GM21381 (cell line): ENCODE measurements around the gene FLNA.

Experiments
- ATAC-seq: cut with Tn5 transposase; IDR thresholded peaks from one replicate; pipeline ENCODE4 v1.9.1; 2021; ENCODE audit warnings: mild to moderate bottlenecking, moderate library complexity; ENCODE audit not compliant: unreplicated experiment

The FLNA gene

GRCh38 chrX:154360155-154360713, 14.2 kb downstream of the FLNA start:
- no peak for ATAC-seq

- ATAC-seq: no peak
Measured at GRCh38 chrX:154359362-154360154, 14.9 kb downstream of the FLNA start.

- ATAC-seq: no peak
Measured at GRCh38 chrX:154358829-154359228, 15.6 kb downstream of the FLNA start.

- ATAC-seq: no peak
Measured at GRCh38 chrX:154358011-154358410, 16.4 kb downstream of the FLNA start.

GRCh38 chrX:154357205-154357604, 17.2 kb downstream of the FLNA start:
- no peak for ATAC-seq

- ATAC-seq: no peak
Measured at GRCh38 chrX:154356596-154356995, 17.8 kb downstream of the FLNA start.

- no peak for ATAC-seq
Measured at GRCh38 chrX:154355776-154356140, 18.7 kb downstream of the FLNA start.

- ATAC-seq: no peak
Measured at GRCh38 chrX:154355094-154355775, 19.2 kb downstream of the FLNA start.

GRCh38 chrX:154354516-154354915, 19.9 kb downstream of the FLNA start:
- no peak for ATAC-seq

GRCh38 chrX:154354013-154354412, 20.4 kb downstream of the FLNA start:
- no peak for ATAC-seq

- ATAC-seq: no peak
Measured at GRCh38 chrX:154353172-154353843, 21.1 kb downstream of the FLNA start.

GRCh38 chrX:154352466-154352865, 22.0 kb downstream of the FLNA start:
- no peak for ATAC-seq

GRCh38 chrX:154352012-154352401, 22.4 kb downstream of the FLNA start:
- ATAC-seq: no peak

GRCh38 chrX:154351183-154352011, 23.0 kb downstream of the FLNA start:
- no peak for ATAC-seq

- no peak for ATAC-seq
Measured at GRCh38 chrX:154350429-154351182, 23.8 kb downstream of the FLNA start.

- ATAC-seq: no peak
Measured at GRCh38 chrX:154349979-154350378, 24.5 kb downstream of the FLNA start.

GRCh38 chrX:154349359-154349935, 25.0 kb downstream of the FLNA start:
- no peak for ATAC-seq

- no peak for ATAC-seq
Measured at GRCh38 chrX:154348646-154349358, 25.6 kb downstream of the FLNA start.

GRCh38 chrX:154348114-154348531, 26.3 kb downstream of the FLNA start:
- ATAC-seq: no peak
